Measurements from ENCODE around the gene HPS5. TPM values are rescaled to one million over a fixed set of nuclear protein-coding genes. Genes with fewer than 3 reads are reported as not detected.
"Not testable (repeated sequence)": the region's sequence is repeated elsewhere in the genome, so short reads cannot be mapped to it uniquely, and the experiment has no call there.

The HPS5 gene
- total RNA-seq, 1 donor from 2014 or later: 26.6 TPM

- DNase-seq (ENCODE audit: low read depth, low spot score): no peak
Observed at GRCh38 chr11:18271206-18271605, 50.7 kb downstream of the HPS5 start.

GRCh38 chr11:18270102-18270501, 51.8 kb downstream of the HPS5 start:
- DNase-seq (ENCODE audit: low read depth, low spot score): no peak

- DNase-seq (ENCODE audit: low read depth, low spot score): not testable (repeated sequence)
Observed at GRCh38 chr11:18269252-18269651, 52.7 kb downstream of the HPS5 start.

DNA sequence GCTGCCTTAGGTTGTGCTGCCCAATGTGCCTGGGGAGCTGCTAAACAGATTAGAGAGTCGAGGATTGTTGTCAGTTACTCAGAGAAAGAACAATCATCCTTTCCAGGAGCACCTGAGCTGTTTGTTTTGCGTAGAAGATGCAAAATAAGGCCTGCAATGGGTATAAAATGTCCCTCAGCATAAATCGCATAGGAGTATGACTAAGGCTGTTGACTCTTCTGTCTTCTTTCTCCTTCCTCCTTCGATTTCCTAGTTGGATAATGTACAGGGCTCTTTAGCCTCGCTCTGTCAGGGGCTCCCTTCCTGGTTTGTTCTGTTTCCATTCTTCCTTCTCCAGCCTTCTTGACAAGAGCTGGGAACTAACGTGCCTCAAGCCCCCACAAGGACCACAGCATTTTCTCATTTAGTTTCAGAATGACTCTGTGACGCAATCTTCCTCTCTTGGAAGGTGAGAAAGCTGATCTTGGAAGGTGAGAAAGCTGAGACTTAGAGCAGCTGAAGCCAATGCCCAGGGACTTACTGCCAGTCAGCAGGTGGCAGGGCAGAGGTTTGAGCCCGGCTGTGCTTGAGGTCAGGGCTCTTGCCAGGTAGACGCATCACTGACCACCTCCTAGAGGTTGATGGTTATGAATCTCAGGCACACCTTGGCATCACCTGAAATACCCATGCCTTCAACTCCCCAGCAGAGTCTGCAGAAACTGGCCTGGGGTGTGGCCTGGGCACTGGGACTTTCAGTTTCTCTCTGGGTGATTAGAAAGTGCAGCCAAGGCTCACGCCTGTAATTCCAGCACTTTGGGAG, 54.4 kb downstream of the HPS5 start:
- DNase-seq (ENCODE audit: low read depth, low spot score): not testable (repeated sequence)

GRCh38 chr11:18265949-18266348, 56.0 kb downstream of the HPS5 start, which contains the start of gene SAA1:
Gene SAA1 (plus strand): TSS chr11:18266264. CDS start chr11:18266888, 624 bp downstream.
- no peak for DNase-seq (ENCODE audit: low read depth, low spot score)

DNA sequence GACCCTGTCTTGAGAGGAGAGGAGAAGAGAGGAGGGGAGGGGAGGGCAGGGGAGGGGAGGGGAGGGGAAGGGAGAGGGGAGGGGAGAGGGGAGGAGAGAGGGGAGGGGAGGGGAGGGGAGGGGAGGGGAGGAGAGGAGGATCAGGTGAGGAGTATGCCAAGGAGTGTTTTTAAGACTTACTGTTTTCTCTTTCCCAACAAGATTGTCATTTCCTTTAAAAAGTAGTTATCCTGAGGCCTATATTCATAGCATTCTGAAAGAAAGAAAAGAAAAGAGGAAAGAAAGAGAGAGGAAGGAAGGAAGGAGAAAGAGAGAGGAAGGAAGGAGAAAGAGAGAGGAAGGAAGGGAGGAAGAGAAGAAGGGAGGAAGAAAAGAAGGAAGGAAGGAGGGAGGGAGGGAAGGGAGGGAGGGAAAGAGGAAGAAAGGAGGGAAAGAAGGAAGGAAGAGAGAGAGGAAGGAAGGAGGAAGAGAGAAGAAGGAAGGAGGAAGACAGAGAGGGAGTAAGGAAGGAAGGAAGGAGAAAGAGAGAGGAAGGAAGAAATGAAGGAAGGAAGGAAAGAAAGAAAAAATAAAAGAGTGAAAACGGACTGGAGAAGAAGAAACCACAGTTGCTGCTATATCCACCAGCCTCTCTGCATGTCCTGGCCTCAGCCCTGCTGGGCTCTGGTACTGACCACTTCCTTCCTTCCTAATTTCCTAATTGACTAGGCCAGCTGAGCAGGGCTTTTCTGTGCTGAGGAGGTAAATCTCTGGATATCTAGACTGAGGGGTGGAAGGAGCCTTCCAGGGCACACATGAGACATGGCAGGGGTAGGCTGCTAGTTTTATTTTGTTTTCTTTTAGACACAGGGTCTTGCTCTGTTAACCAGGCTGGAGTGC, 57.0 kb downstream of the HPS5 start:
- no peak for DNase-seq (ENCODE audit: low read depth, low spot score)

DNA sequence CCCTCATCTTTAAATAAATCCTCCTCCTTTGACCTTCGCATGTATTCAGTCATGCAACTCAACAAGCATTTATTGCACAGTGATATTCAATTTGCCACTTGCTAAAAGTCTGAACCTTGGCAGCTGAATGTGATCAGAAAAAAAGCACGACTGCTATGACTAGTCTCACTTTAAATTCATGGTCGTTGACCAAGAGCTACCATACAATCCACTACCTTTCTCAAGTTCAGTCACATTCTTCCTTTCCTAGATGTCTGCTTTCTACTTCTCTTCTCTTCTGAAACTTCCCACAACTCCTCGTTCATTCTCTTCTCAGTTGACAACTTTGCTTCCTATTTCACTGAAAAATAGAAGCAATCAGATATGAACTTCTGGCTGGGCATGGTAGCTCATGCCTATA, 57.9 kb downstream of the HPS5 start:
- DNase-seq (ENCODE audit: low read depth, low spot score): no peak

- not testable (repeated sequence) for DNase-seq (ENCODE audit: low read depth, low spot score)
Observed at GRCh38 chr11:18262681-18263350, 59.1 kb downstream of the HPS5 start.

DNA sequence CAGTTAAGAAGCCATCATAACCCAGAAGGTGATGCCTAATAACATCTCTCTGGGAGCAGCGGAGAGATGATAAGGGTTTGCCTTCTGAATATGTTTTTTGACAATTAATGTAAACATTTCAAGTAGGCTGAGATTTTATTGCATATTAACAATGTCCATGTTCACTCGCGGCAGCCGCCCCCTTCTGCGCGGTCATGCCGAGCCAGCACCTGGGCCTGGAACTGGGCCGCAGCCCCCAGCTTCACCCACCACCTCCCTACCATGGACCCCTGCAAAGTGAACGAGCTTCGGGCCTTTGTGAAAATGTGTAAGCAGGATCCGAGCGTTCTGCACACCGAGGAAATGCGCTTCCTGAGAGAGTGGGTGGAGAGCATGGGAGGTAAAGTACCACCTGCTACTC, 60.2 kb downstream of the HPS5 start:
- no peak for DNase-seq (ENCODE audit: low read depth, low spot score)

DNA sequence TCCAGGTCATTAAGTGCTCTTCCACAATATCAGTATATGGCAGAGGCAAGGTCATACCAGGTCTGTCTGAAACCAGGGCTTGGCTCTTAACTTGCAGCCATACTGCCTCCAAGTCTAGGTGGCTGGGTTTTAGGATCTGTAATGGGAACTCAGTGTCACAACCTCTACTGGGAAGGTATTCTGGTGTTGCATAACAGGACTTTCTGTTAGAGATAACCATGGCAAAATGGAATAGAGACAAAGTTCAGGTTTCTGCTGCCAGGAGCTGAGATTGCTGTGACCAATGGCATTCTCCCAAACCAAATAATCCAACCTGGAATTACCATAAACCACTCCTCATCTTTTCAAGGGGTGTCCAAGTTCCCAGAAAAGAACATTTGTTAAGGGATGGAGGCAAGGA, 62.7 kb downstream of the HPS5 start:
- DNase-seq (ENCODE audit: low read depth, low spot score): no peak

GRCh38 chr11:18254781-18255361, 67.1 kb downstream of the HPS5 start:
- DNase-seq (ENCODE audit: low read depth, low spot score): no peak

- no peak for DNase-seq (ENCODE audit: low read depth, low spot score)
Observed at GRCh38 chr11:18253778-18254338, 68.1 kb downstream of the HPS5 start.

GRCh38 chr11:18253233-18253632, 68.7 kb downstream of the HPS5 start:
- no peak for DNase-seq (ENCODE audit: low read depth, low spot score)

DNA sequence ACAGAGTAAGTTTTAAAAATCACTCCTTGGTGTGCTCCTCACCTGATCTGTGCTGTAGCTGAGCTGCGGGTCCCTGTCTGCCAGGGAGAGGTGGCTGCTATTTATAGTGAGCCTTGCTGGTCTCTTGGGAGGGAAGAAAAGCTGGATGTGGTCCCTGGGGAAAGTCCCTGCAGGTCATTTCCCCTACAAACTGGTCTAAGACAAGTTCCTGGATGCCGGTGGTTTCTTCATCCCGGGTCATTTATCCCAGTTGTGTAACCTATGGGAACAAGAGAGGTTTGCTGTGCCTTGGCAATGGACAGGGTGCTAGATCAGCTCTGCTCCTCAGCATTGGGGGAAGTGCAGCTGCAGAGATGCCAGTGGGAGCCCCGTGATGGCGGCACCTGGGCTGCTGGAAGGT, 73.4 kb downstream of the HPS5 start, which contains the start of gene SAA2:
Gene SAA2 (minus strand): TSS at position 108 of the 400 bp plus-strand sequence. CDS start 657 bp downstream, outside the sequence.
- DNase-seq (ENCODE audit: low read depth, low spot score): no peak

DNA sequence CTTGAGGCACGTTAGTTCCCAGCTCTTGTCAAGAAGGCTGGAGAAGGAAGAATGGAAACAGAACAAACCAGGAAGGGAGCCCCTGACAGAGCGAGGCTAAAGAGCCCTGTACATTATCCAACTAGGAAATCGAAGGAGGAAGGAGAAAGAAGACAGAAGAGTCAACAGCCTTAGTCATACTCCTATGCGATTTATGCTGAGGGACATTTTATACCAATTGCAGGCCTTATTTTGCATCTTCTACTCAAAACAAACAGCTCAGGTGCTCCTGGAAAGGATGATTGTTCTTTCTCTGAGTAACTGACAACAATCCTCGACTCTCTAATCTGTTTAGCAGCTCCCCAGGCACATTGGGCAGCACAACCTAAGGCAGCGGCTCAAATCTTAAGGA, 74.8 kb downstream of the HPS5 start:
- not testable (repeated sequence) for DNase-seq (ENCODE audit: low read depth, low spot score)

DNA sequence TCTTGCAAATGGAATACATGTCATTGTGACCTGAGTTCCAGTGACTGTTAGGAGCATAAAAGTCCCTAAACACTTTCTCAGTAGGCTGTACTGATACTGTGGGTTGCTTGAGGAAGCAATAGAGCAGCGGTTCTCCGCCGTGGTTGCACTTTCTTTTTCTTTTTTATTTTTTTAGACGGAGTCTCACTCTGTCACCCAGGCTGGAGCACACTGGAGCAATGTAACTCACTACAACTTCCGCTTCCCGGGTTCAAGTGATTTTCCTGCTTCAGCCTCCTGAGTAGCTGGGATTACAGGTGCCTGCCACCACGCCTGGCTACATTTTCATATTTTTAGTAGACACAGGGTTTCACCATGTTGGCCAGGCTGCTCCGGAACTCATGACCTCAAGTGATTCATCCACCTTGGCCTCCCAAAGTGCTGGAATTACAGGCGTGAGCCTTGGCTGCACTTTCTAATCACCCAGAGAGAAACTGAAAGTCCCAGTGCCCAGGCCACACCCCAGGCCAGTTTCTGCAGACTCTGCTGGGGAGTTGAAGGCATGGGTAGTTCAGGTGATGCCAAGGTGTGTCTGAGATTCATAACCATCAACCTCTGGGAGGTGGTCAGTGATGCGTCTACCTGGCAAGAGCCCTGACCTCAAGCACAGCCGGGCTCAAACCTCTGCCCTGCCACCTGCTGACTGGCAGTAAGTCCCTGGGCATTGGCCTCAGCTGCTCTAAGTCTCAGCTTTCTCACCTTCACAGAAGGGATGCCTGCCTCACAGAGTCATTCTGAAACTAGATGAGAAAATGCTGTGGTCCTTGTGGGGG, 75.4 kb downstream of the HPS5 start:
- DNase-seq (ENCODE audit: low read depth, low spot score): not testable (repeated sequence)

DNA sequence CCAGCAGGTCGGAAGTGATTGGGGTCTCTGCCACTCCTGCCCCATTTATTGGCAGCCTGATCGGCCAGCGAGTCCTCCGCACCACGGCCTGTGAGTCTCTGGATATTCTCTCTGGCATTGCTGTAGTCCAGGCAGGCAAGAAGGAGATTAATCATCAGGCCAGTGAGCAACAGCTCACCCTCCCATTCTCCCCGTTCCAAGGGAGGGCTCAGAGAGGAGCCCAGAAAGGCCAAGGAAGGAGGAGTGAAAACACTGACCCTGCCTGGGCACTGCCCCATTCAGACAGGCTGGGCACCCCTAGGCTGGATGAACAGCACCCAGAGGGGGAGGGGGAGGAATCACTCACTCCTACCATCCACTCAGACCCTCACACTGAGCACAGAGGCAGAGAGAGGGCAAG, 76.5 kb downstream of the HPS5 start:
- no peak for DNase-seq (ENCODE audit: low read depth, low spot score)

- DNase-seq (ENCODE audit: low read depth, low spot score): peak; percentile 20
Observed at GRCh38 chr11:18243783-18244362, 78.1 kb downstream of the HPS5 start.

DNA sequence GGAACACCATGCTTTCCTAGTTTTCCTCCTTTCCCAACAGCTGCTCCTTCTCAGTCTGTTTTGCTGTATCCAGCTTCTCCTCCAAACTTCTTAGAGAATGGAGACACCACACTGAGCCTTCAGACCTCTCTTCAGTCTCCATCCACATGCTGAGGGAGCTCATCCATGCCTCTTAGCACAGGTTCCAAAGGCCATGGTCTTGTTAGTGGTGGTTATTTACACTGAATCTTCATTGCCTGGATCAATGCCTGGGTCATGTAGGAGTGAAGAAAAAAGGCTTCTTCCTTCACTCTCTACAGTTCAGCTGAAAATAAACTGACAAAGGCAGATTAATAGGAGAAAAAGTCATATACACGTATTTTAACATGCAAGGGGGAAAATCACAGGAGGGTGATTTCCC, 82.3 kb downstream of the HPS5 start:
- DNase-seq (ENCODE audit: low read depth, low spot score): no peak

Measured in pulmonary artery endothelial cell (primary cell).